HUES64 (cell line): ENCODE data around the gene TCF7.

Source experiments
- H3K27ac ChIP-seq: 2 replicates; pipeline ENCODE4 v1.7.0; 2013; ENCODE audit warnings: low read depth, low read length, inconsistent platforms
- H3K27me3 ChIP-seq: 2 replicates; pipeline ENCODE4 v1.6.1; 2013; ENCODE audit warnings: mild to moderate bottlenecking, low read length; ENCODE audit not compliant: insufficient read depth
- H3K36me3 ChIP-seq: 2 replicates; pipeline ENCODE4 v1.6.1; 2013; ENCODE audit warnings: mild to moderate bottlenecking, low read length; ENCODE audit not compliant: insufficient read depth
- H3K4me1 ChIP-seq: 2 replicates; pipeline ENCODE4 v1.6.1; 2013; ENCODE audit warnings: mild to moderate bottlenecking, low read length, moderate library complexity; ENCODE audit not compliant: insufficient read depth
- H3K4me3 ChIP-seq: 2 replicates; pipeline ENCODE4 v1.5.1; 2013; ENCODE audit warnings: mild to moderate bottlenecking, low read length, moderate library complexity
- H3K9ac ChIP-seq: 2 replicates; pipeline ENCODE4 v1.6.1; 2013; ENCODE audit warnings: mild to moderate bottlenecking, low read depth, low read length
- H3K9me3 ChIP-seq: 2 replicates; pipeline ENCODE4 v1.6.1; 2013; ENCODE audit warnings: low read depth, low read length; ENCODE audit not compliant: insufficient read depth
- WGBS: fragments of 150-250, 120-280 bp; methylation state at CpG from one replicate; pipeline ENCODE4 v1.1.7; 2013; ENCODE audit warnings: missing lambda C conversion rate; 5-methylcytosine and 5-hydroxymethylcytosine counted together

Gene TCF7

GRCh38 chr5:134133995-134134541 is 19.6 kb downstream of the TCF7 start:
- no peaks in the 10 kb centered on the region for H3K27me3 ChIP-seq
- 93% methylated on average over 6 of the region's 6 CpGs for WGBS
- no peak overlapping the region for H3K27ac ChIP-seq
- H3K9ac ChIP-seq = no peak overlapping the region
- peaks cover 11% of the 10 kb centered on the region for H3K36me3 ChIP-seq
- H3K4me1 ChIP-seq = peaks cover 8% of the 10 kb centered on the region
- H3K4me3 ChIP-seq = no peak overlapping the region
- no peaks in the 10 kb centered on the region for H3K9me3 ChIP-seq

DNA sequence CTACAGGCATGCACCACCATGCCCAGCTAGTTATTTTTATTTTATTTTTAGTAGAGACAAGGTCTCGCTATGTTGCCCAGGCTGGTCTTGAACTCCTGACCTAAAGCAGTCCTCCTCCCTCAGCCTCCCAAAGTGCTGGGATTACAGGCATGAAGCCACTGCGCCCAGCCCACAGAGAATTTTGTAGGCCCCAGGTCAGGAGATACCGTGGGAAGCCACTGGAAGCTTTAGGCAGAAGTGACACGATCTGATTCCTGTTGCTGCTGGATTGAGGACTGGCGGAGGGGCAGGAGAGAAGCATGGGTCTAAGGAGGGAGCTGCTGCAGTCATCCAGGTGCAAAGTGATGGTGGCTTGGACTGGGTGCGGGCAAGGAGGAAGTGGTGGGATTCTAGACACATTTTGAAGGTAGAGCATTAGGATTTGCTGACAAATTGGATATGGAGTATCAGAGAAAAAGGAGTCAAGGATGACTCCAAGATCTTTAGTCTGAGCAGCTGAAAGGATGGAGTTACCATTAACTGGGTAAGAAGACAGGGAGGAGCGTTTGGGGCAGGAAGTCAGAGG is 20.7 kb downstream of the TCF7 start:
- peaks cover 8% of the 10 kb centered on the region for H3K4me1 ChIP-seq
- H3K9ac ChIP-seq = no peak overlapping the region
- no peaks in the 10 kb centered on the region for H3K27me3 ChIP-seq
- H3K36me3 ChIP-seq = peaks cover 21% of the 10 kb centered on the region
- H3K9me3 ChIP-seq = no peaks in the 10 kb centered on the region
- WGBS = 91% methylated on average over 7 of the region's 7 CpGs
- no peak overlapping the region for H3K4me3 ChIP-seq
- no peak overlapping the region for H3K27ac ChIP-seq

- no peak overlapping the region for H3K4me3 ChIP-seq
- H3K36me3 ChIP-seq = peaks cover 21% of the 10 kb centered on the region
- no peak overlapping the region for H3K9ac ChIP-seq
- H3K9me3 ChIP-seq = no peaks in the 10 kb centered on the region
- no peak overlapping the region for H3K27ac ChIP-seq
- H3K27me3 ChIP-seq = no peaks in the 10 kb centered on the region
- peaks cover 8% of the 10 kb centered on the region for H3K4me1 ChIP-seq
- WGBS = 84% methylated on average over 2 of the region's 2 CpGs
These were observed 21.7 kb downstream of the TCF7 start for GRCh38 chr5:134136221-134136631.

DNA sequence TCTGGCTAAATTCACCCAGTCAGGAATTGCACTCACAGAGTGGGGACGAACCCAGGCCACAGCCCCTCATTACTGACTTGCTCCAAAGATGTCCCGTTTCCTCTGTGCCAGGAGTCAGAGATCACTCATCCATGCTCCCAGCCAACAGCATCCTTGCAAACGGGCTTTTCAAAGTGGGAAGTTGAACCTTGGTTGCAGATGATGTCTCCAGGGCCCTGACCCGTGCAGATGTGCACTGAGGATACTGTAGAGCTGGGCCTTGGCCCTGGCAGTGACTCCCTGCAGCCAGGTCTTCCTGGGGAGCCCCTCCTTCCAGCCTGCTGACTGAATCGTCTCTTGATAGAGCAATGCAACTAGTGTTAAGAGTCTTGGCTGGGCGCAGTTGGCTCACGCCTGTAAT is 22.3 kb downstream of the TCF7 start:
- H3K36me3 ChIP-seq = peaks cover 21% of the 10 kb centered on the region
- no peaks in the 10 kb centered on the region for H3K9me3 ChIP-seq
- H3K4me3 ChIP-seq = no peak overlapping the region
- peaks cover 8% of the 10 kb centered on the region for H3K4me1 ChIP-seq
- WGBS = 94% methylated on average over 7 of the region's 7 CpGs
- H3K27me3 ChIP-seq = no peaks in the 10 kb centered on the region
- no peak overlapping the region for H3K9ac ChIP-seq
- H3K27ac ChIP-seq = no peak overlapping the region

GRCh38 chr5:134138416-134139376 is 24.2 kb downstream of the TCF7 start:
- peaks cover 8% of the 10 kb centered on the region for H3K4me1 ChIP-seq
- H3K9me3 ChIP-seq = no peaks in the 10 kb centered on the region
- no peaks in the 10 kb centered on the region for H3K27me3 ChIP-seq
- H3K9ac ChIP-seq = no peak overlapping the region
- no peak overlapping the region for H3K27ac ChIP-seq
- no peak overlapping the region for H3K4me3 ChIP-seq
- 90% methylated on average over 3 of the region's 3 CpGs for WGBS
- peaks cover 32% of the 10 kb centered on the region for H3K36me3 ChIP-seq

GRCh38 chr5:134139377-134139851 is 24.9 kb downstream of the TCF7 start:
- WGBS = 97% methylated on average over 4 of the region's 4 CpGs
- Histone ChIP-seq H3K36me3 (peaks cover 33% of the 10 kb centered on the region), H3K27ac (no peak overlapping the region), H3K9ac (no peak overlapping the region), H3K9me3 (no peaks in the 10 kb centered on the region), H3K4me1 (peaks cover 8% of the 10 kb centered on the region), H3K27me3 (no peaks in the 10 kb centered on the region), H3K4me3 (no peak overlapping the region)

DNA sequence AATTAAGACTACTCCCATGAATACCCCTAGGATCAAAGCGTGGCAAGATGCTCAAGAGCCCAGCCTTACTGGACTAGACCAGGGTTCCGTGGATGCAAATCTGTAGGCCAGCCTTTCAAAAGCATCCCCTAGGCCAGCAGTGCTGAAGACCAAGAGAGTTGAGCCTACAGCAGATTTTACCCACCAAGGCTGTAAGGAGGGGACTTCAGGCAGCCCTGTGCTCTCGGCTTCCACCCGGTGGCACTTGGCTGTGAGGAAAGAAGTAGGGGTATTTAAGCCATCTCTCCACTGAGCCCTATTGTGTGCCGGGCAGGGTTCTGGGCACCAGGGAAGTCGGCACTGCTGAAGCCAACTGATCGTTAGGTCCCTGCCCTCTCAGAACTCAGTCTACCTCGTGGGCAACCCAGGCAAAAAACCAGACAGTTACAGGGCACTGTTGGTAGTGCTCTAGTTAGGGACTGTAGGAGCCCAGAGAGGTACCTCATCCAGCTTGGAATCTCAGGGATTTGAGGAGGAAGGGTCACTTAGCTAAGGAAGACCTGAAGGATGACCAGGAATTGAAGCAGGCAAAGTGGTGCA is 25.5 kb downstream of the TCF7 start:
- Histone ChIP-seq H3K27ac (no peak overlapping the region), H3K4me3 (no peak overlapping the region), H3K36me3 (peaks cover 35% of the 10 kb centered on the region), H3K9me3 (no peaks in the 10 kb centered on the region), H3K4me1 (peaks cover 8% of the 10 kb centered on the region), H3K9ac (no peak overlapping the region), H3K27me3 (no peaks in the 10 kb centered on the region)
- 92% methylated on average over 8 of the region's 8 CpGs for WGBS

DNA sequence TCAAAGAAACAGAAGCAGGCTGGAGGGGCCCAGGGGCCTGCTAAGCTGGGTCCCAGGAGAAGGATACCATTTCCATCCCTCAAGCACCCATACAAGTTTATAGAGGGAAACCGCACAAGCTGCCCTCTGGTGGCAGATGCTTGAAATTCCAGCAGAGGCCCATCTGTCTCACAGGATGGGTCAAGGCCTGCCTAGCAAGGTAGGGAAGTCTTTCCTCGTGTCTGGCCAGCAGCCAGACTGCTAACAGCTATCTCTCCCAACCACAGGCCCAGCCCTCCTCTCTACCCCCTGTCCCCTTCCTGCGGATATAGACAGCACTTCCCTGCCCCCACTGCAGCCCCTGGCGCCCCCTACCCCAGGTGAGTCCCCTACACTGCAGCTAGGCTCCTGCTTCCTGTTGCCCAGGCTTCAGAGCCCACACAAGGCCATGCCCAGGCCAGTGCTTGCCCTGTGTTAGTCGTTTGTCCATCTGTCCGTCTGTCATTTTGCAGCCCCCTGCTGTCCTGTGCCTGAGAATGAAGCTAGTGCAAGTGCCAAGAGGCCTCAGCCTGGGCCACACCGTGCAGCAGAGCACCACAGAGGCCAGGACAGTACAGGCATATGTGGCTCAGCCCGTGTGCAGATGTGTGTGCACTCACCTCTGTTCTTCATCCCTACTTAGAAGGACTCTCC is 26.2 kb downstream of the TCF7 start:
- H3K4me1 ChIP-seq = peaks cover 8% of the 10 kb centered on the region
- no peaks in the 10 kb centered on the region for H3K27me3 ChIP-seq
- H3K9ac ChIP-seq = no peak overlapping the region
- no peak overlapping the region for H3K4me3 ChIP-seq
- 55% methylated on average over 8 of the region's 8 CpGs for WGBS
- H3K27ac ChIP-seq = no peak overlapping the region
- H3K36me3 ChIP-seq = peaks cover 41% of the 10 kb centered on the region
- no peaks in the 10 kb centered on the region for H3K9me3 ChIP-seq

DNA sequence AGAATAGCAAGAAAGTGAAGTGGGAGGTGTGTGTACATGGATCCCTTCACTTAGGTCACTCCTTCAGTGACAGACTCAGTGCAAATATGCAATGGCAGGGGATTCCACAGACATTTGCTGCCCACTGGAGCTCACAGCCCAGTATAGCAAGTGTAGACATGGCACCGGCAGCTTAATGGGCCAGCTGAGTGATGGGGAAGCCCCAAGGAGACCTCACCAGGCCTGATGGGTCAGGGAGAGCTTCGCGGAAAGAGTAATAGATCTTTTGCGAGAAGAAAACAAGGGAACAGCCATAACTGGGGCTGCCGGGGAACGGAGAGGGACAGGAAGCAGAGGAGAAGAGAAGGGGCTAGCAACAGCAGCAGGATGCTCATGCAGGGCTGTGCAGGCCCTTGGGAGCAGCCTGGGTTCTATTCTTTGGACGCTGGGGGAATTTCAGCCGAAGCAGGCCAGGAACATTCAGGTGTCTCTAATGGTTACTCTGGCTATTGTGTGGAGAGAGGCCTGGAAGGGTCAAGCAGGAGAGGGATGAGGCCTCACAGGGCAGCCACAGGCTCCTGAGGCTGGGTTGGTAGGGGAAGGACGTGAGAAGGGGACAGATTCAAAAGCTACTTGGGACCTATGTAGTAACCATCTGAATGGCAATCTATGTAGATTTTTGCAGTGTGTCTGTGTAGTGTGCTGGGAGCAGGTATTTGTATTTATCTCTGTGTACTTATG is 27.0 kb downstream of the TCF7 start:
- Histone ChIP-seq H3K4me1 (peaks cover 8% of the 10 kb centered on the region), H3K27me3 (no peaks in the 10 kb centered on the region), H3K4me3 (no peak overlapping the region), H3K9me3 (no peaks in the 10 kb centered on the region), H3K27ac (no peak overlapping the region), H3K36me3 (peaks cover 45% of the 10 kb centered on the region), H3K9ac (no peak overlapping the region)
- 90% methylated on average over 9 of the region's 9 CpGs for WGBS

DNA sequence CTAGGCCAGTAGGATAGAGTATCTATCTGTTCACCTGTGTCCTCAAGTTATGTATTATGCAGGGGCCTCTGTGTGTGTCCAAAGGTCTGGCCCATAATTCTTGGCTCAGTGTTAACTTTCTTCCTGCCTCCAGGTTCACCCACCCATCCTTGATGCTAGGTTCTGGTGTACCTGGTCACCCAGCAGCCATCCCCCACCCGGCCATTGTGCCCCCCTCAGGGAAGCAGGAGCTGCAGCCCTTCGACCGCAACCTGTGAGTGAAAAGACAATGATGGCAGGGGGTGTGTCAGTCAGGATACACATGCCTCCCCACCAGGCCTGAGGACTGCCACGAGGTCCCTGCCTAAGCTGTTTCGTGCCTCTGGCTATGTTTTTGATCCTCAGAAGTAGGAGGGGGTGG is 27.6 kb downstream of the TCF7 start:
- H3K4me3 ChIP-seq = no peak overlapping the region
- H3K27me3 ChIP-seq = no peaks in the 10 kb centered on the region
- peaks cover 8% of the 10 kb centered on the region for H3K4me1 ChIP-seq
- no peaks in the 10 kb centered on the region for H3K9me3 ChIP-seq
- H3K27ac ChIP-seq = no peak overlapping the region
- H3K36me3 ChIP-seq = peaks cover 51% of the 10 kb centered on the region
- WGBS = 78% methylated on average over 5 of the region's 5 CpGs
- no peak overlapping the region for H3K9ac ChIP-seq
